Measurements from ENCODE around the gene TGFA.

Gene TGFA

GRCh38 chr2:70523996-70524965 lies 29.3 kb downstream of the TGFA start:
- DNase-seq = no peak

- DNase-seq = no peak
These were observed 30.0 kb downstream of the TGFA start for GRCh38 chr2:70523672-70523995.

GRCh38 chr2:70522627-70523026 lies 31.0 kb downstream of the TGFA start:
- DNase-seq = no peak

DNA sequence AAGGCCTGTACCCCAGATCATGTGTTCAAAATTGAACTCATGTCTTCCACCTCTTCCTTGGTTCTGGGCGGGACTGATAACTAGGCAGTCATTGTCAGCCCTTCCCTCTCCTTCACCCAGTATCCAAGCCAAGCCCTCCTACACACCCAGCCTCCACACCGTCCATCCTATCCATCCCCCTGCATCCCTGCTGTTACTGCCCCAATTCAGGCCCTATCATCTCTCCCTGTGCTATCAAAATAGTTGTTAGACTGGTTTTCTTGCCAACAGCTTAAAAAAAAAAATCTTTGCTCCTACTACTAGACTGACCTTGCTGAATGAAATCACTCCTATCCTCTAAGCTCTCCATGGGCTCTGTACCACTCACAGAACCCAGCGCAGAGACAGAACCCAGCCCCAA lies 32.8 kb downstream of the TGFA start:
- DNase-seq = no peak

DNA sequence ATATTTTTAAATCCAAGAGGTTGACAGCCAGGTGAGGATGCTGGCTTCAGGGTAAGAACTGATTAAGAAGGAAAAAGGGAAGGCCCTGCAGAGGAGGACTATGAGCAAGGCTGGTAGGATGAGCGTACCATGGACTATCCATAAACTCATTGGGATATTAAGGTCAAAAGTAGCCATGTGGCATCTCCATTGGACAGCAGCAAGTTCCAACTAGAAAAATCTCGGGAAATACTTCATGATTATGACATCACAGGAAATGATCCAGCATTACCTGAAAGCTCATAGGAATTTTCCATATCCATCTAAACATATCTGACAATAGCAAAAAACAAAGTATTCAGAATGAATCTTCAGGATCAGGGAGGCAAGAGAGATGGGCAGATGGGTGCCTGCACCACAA lies 34.2 kb downstream of the TGFA start:
- no peak for DNase-seq

DNA sequence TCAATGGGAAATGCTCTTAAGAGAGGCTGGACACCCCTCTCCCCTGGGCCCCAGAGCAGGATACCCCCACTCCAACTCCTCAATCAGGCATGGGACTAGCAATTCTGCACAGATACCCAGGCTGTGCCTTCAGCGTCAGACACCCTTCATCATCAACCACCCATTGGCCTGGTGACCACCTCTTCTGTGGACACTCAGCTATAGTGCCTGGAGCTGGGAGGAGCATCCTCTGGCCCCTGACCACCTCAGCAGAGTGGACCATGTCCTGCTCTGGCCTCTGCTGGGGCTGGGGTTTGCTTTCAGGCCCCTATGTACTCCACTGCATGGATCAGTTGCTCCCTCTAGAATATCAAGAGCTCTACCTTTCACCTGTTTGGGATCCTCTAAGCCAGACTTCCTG lies 35.1 kb downstream of the TGFA start:
- DNase-seq = no peak

DNA sequence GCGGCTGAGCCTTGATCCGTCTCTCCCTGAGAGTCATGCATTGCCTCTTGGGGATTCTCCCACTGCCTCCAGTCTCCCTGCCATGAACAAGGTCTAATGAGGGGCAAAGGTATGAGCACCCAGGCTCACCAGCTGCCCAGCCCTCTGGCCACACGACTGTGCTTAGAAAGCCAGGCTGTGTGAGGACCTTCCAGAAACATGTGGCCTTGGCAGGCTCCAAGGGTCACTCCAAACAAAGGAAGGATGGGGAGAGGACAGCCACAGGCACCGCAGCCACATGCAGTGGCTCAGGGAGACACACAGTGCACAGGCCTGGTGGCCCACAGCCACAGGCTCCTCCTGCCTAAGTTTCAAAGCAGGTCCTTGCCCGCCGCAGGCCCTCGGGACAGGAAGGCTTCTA lies 35.8 kb downstream of the TGFA start:
- DNase-seq = no peak

DNA sequence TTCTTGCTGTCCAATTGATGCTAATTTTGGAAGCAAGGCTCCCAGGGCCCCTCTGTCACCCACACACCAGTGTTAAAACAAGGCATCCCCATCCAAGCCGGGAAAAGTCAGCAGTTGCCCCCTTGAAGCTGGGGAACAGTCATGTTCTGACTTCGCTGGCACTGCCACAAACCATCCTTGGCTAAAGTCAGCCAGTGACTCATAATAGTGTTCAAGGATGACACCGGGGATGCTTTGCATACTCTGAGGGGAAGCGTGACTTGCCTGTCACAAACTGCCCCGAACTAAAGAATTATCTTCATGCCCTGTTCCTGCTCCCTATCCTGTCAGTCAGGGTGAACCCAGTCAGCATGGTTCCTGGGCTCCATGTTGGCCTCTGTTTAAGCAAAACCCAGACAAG lies 37.0 kb downstream of the TGFA start:
- DNase-seq = no peak

DNA sequence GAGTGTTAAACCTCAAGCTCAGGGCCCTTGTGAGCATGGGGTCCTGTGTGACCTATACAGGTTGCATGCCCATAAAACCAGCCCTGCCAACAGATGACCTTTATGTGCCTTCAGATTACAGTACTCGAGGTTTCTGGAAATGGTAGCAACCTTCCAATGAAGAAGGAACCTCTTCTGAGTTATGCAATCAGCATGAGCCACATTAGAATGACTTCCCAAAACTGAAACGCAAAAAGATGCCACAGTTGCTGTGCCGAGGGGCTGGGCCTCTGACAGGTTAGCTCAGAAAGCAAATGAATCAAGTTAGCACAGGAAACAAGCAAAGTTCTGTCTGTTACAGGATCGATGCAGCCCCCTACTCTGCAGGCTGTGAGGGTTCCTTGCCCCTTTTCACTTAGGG lies 37.7 kb downstream of the TGFA start:
- DNase-seq = no peak

GRCh38 chr2:70514612-70515055 lies 39.0 kb downstream of the TGFA start:
- no peak for DNase-seq

DNA sequence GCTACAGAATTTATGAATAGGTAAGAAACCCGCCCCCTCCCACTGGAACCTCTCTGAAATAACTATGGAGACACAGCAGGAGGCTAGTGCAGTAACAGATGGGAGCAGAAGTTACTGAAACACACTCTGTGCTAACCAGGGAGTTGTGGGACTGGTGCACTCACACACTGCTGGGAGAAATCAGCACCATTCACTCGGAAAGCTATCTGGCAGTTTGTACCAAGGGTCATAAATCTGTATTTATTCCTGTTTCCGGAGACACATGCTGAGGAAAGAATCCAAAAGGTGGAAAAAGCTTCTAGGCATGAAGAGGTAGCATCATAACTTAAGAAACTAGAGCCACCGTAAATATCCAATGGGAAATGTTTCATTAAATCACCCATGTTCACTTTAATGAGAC lies 39.9 kb downstream of the TGFA start:
- DNase-seq = no peak

DNA sequence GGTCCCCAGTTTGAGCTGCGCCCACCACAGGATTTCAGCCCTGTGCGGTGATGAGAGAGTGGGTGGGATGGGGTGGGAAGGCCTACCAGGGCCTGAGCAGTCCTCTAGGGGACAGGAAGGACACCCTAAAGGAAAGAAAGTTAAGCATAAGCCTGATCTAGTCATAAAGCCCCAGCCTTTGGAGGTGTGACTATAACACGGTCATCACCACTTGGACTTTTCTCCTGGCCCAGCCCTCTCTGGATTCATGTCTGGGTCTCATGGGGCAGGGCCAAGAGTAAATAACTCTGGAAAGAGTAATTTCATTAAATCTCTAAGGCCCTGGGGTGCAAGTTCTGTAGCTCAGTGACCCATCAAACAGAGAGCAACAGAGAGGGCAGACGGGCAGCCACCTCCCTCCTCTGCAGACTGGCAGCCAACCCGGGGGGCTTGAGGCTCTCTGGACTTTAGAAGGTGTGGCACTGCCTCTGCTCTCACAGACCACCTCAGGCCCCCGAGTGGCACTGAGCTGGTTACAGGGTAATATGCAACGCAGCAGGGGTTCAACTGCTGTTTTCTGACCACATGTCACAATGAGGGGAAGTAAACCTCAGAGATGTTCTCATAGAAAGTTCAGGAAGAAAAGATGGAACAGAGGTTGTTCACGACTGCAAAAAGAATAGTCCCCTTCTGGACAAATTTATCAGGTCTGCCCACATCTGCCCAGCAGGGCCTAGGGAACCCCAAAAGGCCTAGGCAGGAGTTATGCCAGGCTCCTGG lies 41.5 kb downstream of the TGFA start:
- DNase-seq = no peak

- no peak for DNase-seq
These were observed 43.3 kb downstream of the TGFA start for GRCh38 chr2:70510313-70510712.

DNA sequence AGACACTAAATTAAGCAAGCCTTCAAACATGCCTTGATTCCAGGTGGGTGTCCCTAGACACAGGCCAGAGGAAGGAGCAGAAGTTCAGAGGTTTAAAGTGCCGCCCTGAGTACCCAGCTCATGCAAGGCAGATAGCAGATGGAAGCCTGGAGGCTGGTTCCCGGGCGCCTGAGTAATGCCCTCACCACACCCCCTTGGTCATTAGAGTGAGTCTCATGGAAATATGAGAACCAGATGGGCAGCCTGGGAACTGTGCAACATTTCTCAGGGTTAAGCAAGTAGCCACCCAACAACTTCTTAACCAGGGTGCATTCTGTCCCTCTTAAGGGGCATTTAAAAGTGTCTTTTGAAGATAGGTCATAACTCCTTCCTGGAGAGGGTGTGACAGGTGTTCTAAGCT lies 44.1 kb downstream of the TGFA start:
- DNase-seq = no peak

- DNase-seq = no peak
These were observed 44.7 kb downstream of the TGFA start for GRCh38 chr2:70508711-70509462.

DNA sequence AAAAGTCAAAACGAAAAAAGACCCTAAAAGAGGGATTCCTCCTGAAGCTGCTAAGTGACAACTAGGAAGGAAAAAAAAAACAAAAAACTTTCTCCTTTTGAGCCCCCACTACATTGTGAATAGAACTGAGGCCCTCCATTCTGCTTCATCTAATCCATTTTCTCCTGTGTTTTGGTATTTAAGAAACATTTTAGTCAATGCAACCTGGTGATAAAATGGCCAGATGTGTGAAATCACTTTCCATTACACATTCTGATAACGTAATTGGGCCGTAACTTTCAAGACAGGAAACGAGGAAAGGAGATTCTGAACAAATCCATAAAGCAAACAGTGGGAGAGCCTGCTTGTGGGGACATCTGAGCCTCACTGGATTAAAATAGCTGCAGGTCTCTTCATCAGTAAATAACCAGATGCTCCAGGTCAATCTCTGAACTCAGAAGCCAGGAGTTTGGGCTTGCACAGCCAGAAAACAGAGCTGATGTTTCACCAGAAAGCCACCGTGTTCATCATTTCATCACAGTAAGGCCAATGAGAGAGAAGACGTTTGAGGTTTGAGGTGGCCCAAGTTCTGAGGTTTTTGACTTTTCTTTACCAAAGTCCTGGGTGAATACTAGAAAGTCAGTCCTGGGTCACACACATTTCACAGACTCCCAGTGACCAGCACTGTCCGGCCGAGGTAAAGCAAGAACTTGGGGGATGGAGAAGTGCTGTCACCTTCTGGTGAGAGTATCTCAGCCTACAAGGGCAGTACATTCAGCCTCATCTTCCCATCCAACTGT lies 47.8 kb downstream of the TGFA start:
- DNase-seq = no peak

DNA sequence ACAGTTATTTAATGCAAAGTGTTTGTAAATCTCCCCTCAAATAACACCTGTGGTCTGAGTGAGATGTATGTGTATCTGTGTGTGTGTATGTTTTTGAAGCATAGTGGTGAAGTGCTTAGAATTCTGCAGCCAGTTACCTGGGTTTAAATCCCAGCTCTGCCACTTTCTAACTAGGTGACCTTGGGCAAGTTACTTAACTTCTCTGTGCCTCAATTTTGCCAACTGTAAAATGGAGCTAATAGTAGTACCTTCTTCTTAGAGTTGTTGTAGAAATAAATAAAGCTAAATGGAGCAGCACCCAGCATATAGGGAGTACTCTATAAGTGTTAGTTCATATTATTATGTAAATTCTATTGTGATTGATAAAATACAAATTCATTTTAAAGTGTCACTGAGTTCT lies 48.9 kb downstream of the TGFA start:
- DNase-seq = no peak

GRCh38 chr2:70503896-70504295 lies 49.7 kb downstream of the TGFA start:
- no peak for DNase-seq

- DNase-seq = no peak
These were observed 51.9 kb downstream of the TGFA start for GRCh38 chr2:70501728-70502127.

DNA sequence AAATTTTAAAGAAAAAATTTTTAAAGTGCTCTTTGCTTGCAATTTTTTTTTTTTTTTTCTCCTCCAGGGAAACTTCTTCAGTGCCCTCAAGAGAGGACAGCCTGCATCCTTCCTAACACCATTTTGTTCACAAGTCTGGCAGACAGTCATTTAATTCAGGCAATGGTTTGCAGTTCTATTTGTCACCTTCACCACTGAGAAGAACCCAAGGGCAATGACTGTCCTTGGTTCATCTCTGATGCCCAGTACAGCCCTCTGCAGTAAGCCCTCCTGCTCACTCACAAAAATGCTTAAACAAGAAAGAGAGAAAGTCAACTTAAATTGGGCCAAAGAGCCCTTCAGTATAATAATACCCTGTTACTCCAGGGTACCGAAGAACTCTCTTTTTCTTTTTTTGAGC lies 52.4 kb downstream of the TGFA start:
- DNase-seq = no peak

GRCh38 chr2:70499253-70499652 lies 54.4 kb downstream of the TGFA start:
- no peak for DNase-seq

DNA sequence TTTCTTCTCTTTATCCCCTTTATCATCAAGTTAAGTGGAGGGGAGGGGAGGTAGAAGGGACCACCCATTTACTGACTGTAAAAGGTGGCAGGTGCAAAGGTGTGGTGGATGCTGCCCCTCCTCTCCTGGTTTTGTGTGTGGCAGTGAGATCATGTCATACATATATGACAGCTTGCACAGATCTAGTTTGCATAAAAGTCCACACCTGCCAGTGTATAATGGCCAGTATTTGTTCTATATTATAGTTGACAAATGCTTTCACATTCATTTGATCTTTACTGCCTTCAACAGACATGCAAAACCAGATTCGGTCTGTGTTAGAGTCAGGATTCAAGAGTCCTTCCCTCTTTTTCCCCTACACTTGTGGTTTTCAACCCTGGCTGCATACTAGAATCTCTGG lies 55.1 kb downstream of the TGFA start:
- DNase-seq = no peak

- no peak for DNase-seq
These were observed 55.6 kb downstream of the TGFA start for GRCh38 chr2:70498054-70498453.
